ENCODE data around the gene CDKL1.
"Not testable (repeated sequence)": the region's sequence is repeated elsewhere in the genome, so short reads cannot be mapped to it uniquely, and the experiment has no call there.

The CDKL1 gene

DNA sequence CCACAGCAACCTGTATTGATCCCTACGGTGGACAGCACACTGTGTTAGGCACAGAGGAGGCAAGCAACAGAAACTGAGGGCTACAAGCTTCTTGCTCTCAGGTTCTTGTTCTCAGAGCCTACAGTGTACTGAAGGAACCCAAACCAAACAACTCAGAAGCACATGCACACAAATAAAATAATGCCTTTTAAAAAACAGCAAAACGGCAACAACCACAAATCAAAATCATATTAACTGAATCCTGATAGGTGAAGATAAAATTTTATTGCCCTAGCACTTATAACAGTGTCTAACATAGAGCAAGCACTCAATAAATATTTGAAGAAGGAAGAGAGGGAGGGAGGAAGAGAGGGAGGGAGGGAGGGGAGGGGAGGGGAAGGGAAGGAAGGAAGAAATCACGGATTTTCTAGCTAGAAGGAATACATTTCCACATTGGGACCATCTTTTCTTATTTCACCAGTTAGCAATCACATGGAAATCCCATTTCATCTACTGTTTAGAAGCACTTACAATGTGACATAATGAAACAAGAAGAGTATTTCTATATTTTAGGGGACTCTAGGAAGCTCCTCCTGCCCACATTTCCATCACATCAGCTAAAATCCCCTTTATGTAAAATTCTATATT, 57.4 kb downstream of the CDKL1 start:
- Mint-ChIP-seq H3K4me3 (no peak overlapping the region), H3K4me1 (ENCODE audit: low read depth) (peaks cover 32% of the 10 kb centered on the region)

DNA sequence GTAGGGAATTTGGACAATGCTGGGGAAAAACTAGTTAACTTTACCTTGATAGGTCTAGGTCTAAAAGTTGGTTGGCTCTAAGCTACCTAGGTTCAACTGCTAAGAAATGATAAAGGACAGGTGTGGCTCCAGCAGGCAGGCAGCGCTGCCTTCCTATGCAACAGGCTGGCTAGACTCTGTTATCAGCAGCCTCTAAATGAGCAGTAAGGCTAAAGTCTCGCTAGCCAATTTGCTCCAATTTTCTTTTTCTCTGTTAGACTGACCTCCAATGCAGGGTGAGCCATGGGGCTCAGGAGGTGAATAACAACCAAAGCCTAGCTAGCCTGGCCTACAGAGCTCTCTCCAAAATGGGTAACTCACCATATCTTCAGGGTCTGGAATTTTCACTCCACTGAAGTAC, 58.1 kb downstream of the CDKL1 start:
- peaks cover 3% of the 10 kb centered on the region for H3K36me3 Mint-ChIP-seq
- H3K27ac Mint-ChIP-seq = no peak overlapping the region
- peaks cover 25% of the 10 kb centered on the region for H3K4me1 Mint-ChIP-seq (ENCODE audit: low read depth)
- no peaks in the 10 kb centered on the region for H3K27me3 Mint-ChIP-seq
- no peak overlapping the region for H3K4me3 Mint-ChIP-seq
- H3K9me3 Mint-ChIP-seq (ENCODE audit: low read depth) = no peaks in the 10 kb centered on the region

More for the DNA sequence above, 57.4 kb downstream of the CDKL1 start:
- no peaks in the 10 kb centered on the region for H3K9me3 Mint-ChIP-seq (ENCODE audit: low read depth)
- H3K27me3 Mint-ChIP-seq = no peaks in the 10 kb centered on the region
- peaks cover 3% of the 10 kb centered on the region for H3K36me3 Mint-ChIP-seq
- no peak overlapping the region for H3K27ac Mint-ChIP-seq

DNA sequence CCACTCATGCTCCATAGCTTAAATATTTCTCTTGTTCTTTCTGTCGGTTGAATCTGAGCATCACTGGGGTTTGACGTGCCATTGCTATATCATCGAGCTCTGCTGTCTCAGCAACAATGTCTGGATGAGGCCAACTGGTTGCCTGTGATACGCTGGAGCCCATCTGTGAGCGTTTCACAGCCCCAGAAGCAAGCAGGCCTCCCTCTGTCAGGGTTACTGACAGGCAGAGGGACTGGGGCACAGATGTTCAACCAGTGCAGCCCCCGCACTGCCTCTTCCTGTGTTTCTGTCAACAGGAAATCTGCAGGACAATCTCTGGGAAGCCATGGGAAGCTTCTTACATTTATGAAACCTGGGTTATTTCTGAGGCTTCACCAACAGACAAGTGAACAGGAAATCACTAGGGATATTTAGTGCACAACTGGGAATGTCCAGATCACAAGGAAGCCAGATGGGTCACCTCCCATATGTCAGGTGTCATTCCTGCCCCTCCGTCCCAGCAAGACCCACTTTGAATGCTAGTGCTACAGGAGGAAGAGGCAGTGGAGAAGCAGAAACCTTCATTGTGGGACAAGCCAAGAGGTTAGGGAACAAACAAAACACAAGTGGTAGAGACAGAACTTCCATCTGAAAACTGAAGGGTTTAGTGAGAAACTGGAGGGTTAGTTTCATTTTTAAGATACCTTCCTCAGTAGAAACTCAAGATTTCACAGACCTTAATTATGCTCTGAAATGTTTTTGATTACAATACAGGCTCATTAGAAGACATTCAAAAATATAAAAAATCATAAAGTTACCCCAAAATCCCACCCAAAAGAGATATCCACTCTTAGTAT, 60.5 kb downstream of the CDKL1 start:
- Mint-ChIP-seq H3K4me3 (peak overlapping the region; percentile 24), H3K27me3 (no peaks in the 10 kb centered on the region), H3K9me3 (ENCODE audit: low read depth) (no peaks in the 10 kb centered on the region), H3K36me3 (peaks cover 8% of the 10 kb centered on the region), H3K27ac (peak overlapping the region; percentile 56), H3K4me1 (ENCODE audit: low read depth) (peaks cover 14% of the 10 kb centered on the region)

DNA sequence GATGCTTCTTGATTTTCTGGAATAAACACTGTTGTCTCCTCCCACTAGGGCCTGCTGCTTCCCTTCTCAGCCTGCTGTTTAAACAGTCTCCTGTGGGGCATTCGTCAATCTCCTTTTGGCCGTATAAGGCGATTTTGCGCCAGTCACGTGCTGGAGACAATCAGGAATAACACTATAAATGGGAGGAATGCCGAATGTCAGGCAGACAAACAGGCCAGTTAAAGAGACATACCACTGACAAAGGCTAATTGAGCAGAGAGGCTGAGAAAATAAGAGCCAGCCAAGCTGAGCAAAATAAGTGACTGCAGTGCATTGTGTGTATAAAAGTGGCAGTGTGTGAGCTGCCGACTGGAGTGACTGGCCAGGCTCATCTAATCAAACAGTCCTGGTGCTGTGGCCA, 61.3 kb downstream of the CDKL1 start:
- H3K4me3 Mint-ChIP-seq = peak overlapping the region; percentile 54
- H3K9me3 Mint-ChIP-seq (ENCODE audit: low read depth) = no peaks in the 10 kb centered on the region
- H3K27ac Mint-ChIP-seq = peak overlapping the region; percentile 62
- no peaks in the 10 kb centered on the region for H3K27me3 Mint-ChIP-seq
- peaks cover 4% of the 10 kb centered on the region for H3K36me3 Mint-ChIP-seq
- peaks cover 14% of the 10 kb centered on the region for H3K4me1 Mint-ChIP-seq (ENCODE audit: low read depth)

DNA sequence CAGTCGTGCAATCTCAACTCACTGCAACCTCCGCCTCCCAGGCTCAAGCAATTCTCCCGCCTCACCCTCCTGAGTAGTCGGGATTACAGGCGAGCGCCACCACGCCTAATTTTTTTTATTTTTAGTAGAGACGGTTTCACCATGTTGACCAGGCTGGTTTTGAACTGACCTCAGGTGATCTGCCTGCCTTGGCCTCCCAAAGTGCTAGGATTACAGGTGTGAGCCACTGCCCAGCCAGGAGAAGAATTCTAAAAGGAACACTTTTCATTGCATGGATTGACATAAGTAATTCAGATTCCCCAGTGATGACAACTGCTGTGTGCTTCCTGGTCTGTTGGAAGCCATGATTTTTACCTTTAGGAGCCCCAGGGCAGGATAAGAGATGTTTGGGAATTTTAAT, 62.5 kb downstream of the CDKL1 start:
- Mint-ChIP-seq H3K27ac (no peak overlapping the region), H3K27me3 (no peaks in the 10 kb centered on the region)

DNA sequence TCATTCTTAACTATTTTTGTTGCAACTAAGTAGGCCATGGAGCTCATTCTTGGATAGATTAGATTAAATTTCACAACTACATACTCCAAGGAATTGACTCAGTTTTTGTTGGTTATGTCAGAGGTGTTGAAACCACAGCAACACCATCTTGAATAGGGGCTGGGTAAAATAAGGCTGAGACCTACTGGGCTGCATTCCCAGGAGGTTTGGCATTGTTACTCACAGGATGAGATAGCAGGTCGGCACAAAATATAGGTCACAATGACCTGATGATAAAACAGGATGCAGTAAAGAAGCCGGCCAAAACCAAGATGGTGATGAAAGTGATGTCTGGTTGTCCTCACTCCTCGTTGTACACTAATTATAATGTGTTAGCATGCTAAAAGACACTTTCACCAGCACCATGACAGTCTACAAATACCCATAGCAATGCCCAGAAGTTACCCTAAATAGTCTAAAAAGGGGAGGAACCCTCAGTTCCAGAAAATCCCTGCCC, 63.6 kb downstream of the CDKL1 start:
- Mint-ChIP-seq H3K9me3 (ENCODE audit: low read depth) (no peaks in the 10 kb centered on the region), H3K4me1 (ENCODE audit: low read depth) (peaks cover 14% of the 10 kb centered on the region), H3K27me3 (no peaks in the 10 kb centered on the region), H3K36me3 (peaks cover 4% of the 10 kb centered on the region), H3K27ac (no peak overlapping the region), H3K4me3 (no peak overlapping the region)

More for the DNA sequence above, 62.5 kb downstream of the CDKL1 start:
- Mint-ChIP-seq H3K4me1 (ENCODE audit: low read depth) (peaks cover 14% of the 10 kb centered on the region), H3K9me3 (ENCODE audit: low read depth) (no peaks in the 10 kb centered on the region), H3K36me3 (peaks cover 4% of the 10 kb centered on the region), H3K4me3 (no peak overlapping the region)

DNA sequence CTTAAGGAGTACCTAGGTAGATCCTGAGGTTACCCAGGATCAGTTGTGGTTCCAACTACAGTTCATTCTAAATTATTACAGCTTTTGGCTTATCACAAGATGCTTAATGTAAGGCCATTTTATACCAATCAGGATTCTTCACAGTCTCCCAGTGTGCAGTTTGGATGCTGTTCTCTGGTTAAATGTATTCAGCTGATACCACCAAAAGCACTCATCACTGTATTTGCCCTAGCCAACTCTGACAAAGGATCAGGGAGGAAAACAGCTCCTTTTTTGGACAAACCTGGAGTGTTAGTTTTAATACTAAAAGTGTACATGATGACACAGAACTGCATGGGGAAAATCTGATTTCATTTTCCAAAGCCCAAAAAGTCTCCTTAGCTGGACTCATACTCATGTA, 65.1 kb downstream of the CDKL1 start:
- Mint-ChIP-seq H3K4me3 (no peak overlapping the region), H3K36me3 (peaks cover 4% of the 10 kb centered on the region), H3K9me3 (ENCODE audit: low read depth) (no peaks in the 10 kb centered on the region), H3K27ac (no peak overlapping the region), H3K4me1 (ENCODE audit: low read depth) (peaks cover 14% of the 10 kb centered on the region), H3K27me3 (no peaks in the 10 kb centered on the region)

DNA sequence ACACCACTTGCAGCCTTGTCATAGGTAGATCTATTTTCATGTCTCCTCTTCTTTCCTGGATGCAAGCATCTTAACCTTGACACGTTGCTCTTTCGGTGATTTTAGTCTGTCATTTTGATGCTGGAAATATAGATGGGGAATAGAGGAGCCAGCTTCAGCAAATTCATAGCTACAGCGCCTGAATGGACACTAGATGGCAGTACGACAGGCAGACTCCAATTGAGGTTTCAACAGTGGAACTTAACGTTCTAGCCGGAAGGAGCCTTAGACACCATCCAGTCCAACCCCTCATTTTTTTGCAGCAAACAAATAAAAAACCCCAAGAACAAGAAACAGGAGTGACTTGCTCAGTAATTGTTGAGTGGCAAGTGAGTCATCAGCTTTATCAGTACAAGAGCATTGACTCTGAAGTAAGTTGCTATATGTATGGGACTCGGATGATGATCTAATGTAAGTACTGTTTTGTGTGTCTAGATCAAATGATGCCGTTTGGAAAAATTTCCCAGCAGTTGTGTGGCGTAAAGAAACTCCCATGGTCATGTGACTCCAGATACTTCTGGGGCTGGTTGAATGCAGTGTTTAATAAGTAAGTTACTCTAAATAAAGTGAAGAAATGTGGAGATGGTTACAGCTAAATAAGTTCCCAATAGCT, 75.5 kb downstream of the CDKL1 start:
- Mint-ChIP-seq H3K27ac (no peak overlapping the region), H3K4me3 (no peak overlapping the region), H3K9me3 (ENCODE audit: low read depth) (no peaks in the 10 kb centered on the region), H3K4me1 (ENCODE audit: low read depth) (peaks cover 34% of the 10 kb centered on the region), H3K27me3 (no peaks in the 10 kb centered on the region), H3K36me3 (peaks cover 11% of the 10 kb centered on the region)

DNA sequence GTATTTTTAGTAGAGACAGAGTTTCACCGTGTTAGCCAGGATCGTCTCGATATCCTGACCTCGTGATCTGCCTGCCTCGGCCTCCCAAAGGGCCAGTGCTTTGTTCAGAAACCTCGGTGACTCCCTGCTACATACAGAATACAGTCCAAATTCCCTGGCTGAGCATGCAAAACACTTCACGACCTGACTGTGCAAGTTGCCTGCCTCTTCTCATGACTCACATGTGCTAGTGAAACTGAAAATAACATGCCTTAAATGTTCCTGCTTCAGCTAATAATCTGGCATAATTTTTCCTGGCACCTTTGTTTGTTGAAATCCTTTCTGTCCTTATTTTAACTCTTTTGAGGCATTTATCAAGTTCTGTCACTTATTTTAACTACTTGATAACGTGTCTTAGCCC, 76.4 kb downstream of the CDKL1 start:
- Mint-ChIP-seq H3K27ac (no peak overlapping the region), H3K27me3 (no peaks in the 10 kb centered on the region), H3K9me3 (ENCODE audit: low read depth) (no peaks in the 10 kb centered on the region), H3K4me3 (no peak overlapping the region), H3K36me3 (peaks cover 8% of the 10 kb centered on the region), H3K4me1 (ENCODE audit: low read depth) (peaks cover 39% of the 10 kb centered on the region)

DNA sequence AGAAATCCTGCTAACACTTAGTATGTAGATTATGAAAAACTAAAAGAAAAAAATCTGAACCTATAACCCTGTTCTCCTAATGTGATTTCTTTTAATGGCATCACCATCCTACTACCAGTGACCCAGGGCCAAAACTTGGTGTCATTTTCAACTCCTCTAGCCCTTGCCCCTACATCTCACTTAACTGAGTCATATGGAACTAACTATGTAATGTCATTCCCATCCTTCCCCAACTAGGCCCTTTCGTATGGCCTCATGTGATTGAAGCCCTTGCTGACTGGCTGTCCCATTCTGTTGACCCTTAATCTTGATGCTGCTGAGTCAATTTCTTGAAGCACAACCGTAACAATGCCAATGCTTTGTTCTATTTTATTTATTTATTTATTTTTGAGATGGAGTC, 77.0 kb downstream of the CDKL1 start:
- Mint-ChIP-seq H3K4me3 (no peak overlapping the region), H3K4me1 (ENCODE audit: low read depth) (peaks cover 39% of the 10 kb centered on the region), H3K27me3 (no peaks in the 10 kb centered on the region), H3K27ac (peak overlapping the region; percentile 41), H3K36me3 (peaks cover 8% of the 10 kb centered on the region), H3K9me3 (ENCODE audit: low read depth) (no peaks in the 10 kb centered on the region)

DNA sequence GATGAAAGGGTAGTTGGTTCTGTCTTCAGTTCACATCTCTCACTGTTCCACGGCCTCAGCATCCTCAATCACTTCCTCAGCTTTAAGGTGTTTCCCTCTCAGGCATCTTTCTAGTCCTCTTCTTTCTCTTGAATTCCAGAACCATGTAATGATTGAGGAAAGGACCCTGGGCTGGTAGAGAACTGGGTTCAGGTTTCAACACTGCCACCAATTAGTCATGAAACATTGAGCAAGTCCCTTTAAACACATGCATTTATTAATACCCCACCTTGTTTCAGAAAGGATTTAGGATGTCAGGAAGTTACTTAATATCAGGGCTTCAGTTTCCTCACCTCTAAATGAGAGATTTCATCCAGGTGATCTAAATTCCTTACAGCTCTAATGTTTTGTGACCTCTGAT, 77.4 kb downstream of the CDKL1 start:
- Mint-ChIP-seq H3K27me3 (no peaks in the 10 kb centered on the region), H3K9me3 (ENCODE audit: low read depth) (no peaks in the 10 kb centered on the region), H3K4me3 (no peak overlapping the region), H3K4me1 (ENCODE audit: low read depth) (peaks cover 40% of the 10 kb centered on the region), H3K36me3 (peaks cover 9% of the 10 kb centered on the region), H3K27ac (peak overlapping the region; percentile 54)

DNA sequence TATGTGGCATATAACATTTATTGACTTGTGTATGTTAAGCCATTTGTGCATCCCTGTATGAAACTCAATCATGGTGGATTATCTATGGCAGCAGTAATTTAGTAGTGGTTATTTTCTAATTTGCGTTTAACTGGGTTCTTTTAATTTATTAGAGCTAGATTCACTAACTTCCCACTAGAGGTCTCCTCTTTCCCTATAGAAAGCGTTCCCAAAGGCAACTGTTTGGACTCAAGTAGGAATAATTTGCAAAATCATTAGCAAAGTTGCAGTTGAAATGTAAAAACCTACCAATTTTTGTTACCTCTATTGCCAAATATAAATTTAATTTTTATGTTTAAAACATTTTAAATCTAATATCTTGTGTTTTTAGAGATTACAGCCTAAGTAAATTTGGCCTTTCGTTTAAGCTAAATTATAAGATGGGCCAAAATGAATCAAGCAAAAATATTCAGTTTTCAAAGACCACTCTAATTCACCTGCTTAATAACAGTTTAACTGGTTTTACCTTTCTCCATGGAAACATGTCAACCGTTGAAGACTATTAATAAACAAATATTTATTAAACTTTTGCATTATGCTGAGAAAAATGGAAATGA, 78.6 kb downstream of the CDKL1 start:
- Mint-ChIP-seq H3K4me3 (no peak overlapping the region), H3K9me3 (ENCODE audit: low read depth) (no peaks in the 10 kb centered on the region), H3K27me3 (no peaks in the 10 kb centered on the region), H3K4me1 (ENCODE audit: low read depth) (peaks cover 51% of the 10 kb centered on the region), H3K27ac (no peak overlapping the region), H3K36me3 (peaks cover 7% of the 10 kb centered on the region)

DNA sequence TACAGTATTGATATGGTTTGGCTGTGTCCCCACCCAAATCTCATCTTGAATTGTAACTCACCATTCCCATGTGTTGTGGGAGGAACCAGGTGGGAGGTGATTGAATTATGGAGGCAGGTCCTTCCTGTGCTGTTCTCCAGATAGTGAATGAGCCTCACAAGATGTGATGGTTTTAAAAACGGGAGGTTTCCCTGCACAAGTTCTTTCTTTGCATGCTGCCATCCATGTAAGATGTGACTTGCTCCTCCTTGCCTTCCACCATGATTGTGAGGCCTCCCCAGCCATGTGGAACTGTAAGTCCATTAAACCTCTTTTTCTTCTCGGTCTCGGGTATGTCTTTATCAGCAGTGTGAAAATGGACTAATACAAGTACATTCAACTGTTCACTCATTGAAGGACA, 82.6 kb downstream of the CDKL1 start:
- peaks cover 57% of the 10 kb centered on the region for H3K4me1 Mint-ChIP-seq (ENCODE audit: low read depth)
- not testable (repeated sequence) for H3K9me3 Mint-ChIP-seq (ENCODE audit: low read depth)
- H3K27ac Mint-ChIP-seq = peak overlapping the region; percentile 5

DNA sequence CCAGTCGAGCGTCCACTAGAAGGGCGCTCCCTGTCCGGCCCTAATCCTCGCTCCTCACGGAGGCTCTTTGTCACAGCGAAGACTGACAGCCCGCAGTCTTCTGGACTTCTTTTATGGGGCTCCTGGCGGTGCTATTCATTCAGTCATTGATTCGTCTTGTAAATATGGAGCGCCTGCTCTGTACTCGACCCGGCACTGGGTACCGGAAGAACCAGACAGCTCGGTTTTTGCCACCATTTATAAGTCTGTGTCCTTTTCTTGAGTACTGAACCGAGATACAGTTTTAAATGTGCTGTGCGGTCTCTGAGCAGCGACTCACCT, 84.0 kb downstream of the CDKL1 start:
- no peaks in the 10 kb centered on the region for H3K27me3 Mint-ChIP-seq
- peaks cover 47% of the 10 kb centered on the region for H3K4me1 Mint-ChIP-seq (ENCODE audit: low read depth)
- peak overlapping the region; percentile 88 for H3K4me3 Mint-ChIP-seq
- peaks cover 8% of the 10 kb centered on the region for H3K36me3 Mint-ChIP-seq
- H3K9me3 Mint-ChIP-seq (ENCODE audit: low read depth) = no peaks in the 10 kb centered on the region
- peak overlapping the region; percentile 99 for H3K27ac Mint-ChIP-seq

More for the DNA sequence above, 82.6 kb downstream of the CDKL1 start:
- H3K36me3 Mint-ChIP-seq, H3K27me3 Mint-ChIP-seq: not testable (repeated sequence)
- H3K4me3 Mint-ChIP-seq = peak overlapping the region; percentile 88

All from activated naive CD8-positive, alpha-beta T cell (primary cell).